GM19324 (cell line): ENCODE measurements around the gene PEX14.

Experiments
- ATAC-seq: cut with Tn5 transposase; IDR thresholded peaks from one replicate; pipeline ENCODE4 v1.9.1; 2021; ENCODE audit warnings: mild to moderate bottlenecking, moderate library complexity; ENCODE audit not compliant: unreplicated experiment, low FRiP score

The PEX14 gene

GRCh38 chr1:10629091-10629815 lies 154.5 kb downstream of the PEX14 start:
- ATAC-seq = no peak

GRCh38 chr1:10629816-10630571 lies 155.2 kb downstream of the PEX14 start:
- ATAC-seq = no peak

- no peak for ATAC-seq
These were observed 155.9 kb downstream of the PEX14 start for GRCh38 chr1:10630661-10631120.

GRCh38 chr1:10631121-10631810 lies 156.5 kb downstream of the PEX14 start:
- ATAC-seq = no peak

GRCh38 chr1:10631811-10632593 lies 157.3 kb downstream of the PEX14 start:
- ATAC-seq = no peak

GRCh38 chr1:10632691-10633090 lies 157.9 kb downstream of the PEX14 start:
- no peak for ATAC-seq

- no peak for ATAC-seq
These were observed 158.7 kb downstream of the PEX14 start for GRCh38 chr1:10633416-10633815.

- no peak for ATAC-seq
These were observed 159.3 kb downstream of the PEX14 start for GRCh38 chr1:10634075-10634427.

GRCh38 chr1:10634428-10635084 lies 159.8 kb downstream of the PEX14 start:
- ATAC-seq = no peak

- ATAC-seq = no peak
These were observed 160.5 kb downstream of the PEX14 start for GRCh38 chr1:10635085-10635896.

- ATAC-seq = no peak
These were observed 161.2 kb downstream of the PEX14 start for GRCh38 chr1:10635992-10636391.

GRCh38 chr1:10637400-10637799 lies 162.7 kb downstream of the PEX14 start:
- ATAC-seq = no peak

- no peak for ATAC-seq
These were observed 163.2 kb downstream of the PEX14 start for GRCh38 chr1:10637834-10638558.

GRCh38 chr1:10638559-10639005 lies 163.8 kb downstream of the PEX14 start:
- ATAC-seq = no peak

GRCh38 chr1:10639011-10639774 lies 164.4 kb downstream of the PEX14 start:
- no peak for ATAC-seq

- ATAC-seq = no peak
These were observed 165.2 kb downstream of the PEX14 start for GRCh38 chr1:10639775-10640578.
